Lower leg skin (tissue), 4 donors: ENCODE results near the gene UGT1A4. TPM values are rescaled to one million over a fixed set of nuclear protein-coding genes. Genes with fewer than 3 reads are reported as not detected.
"Not testable (repeated sequence)": the region's sequence is repeated elsewhere in the genome, so short reads cannot be mapped to it uniquely, and the experiment has no call there.

Experiments used
- DNase-seq, 2 donors: peaks; one replicate each; pipeline ENCODE4 v3.0.0-alpha.2; 2019; ENCODE audit warnings: low spot score in 2 of 2
- H3K4me3 ChIP-seq: fragments of 200-600 bp; sonication (generic); 2 replicates; pipeline ENCODE4 v1.5.1; 2017; ENCODE audit warnings: mild to moderate bottlenecking, low read depth; ENCODE audit not compliant: poor library complexity, severe bottlenecking
- CTCF ChIP-seq, 3 donors: fragments of 450-650 bp; IDR thresholded peaks; one replicate each; pipeline ENCODE4 v1.5.1; 2016; ENCODE audit warnings: antibody characterized with exemption in 3 of 3, mild to moderate bottlenecking in 3 of 3, moderate library complexity in 2 of 3
- POLR2A ChIP-seq, 2 donors: fragments of 450-650 bp; IDR thresholded peaks; one replicate each; pipeline ENCODE4 v1.6.1; 2016 to 2017; ENCODE audit warnings: antibody characterized with exemption in 2 of 2, mild to moderate bottlenecking in 1 of 2, moderate library complexity in 1 of 2
- WGBS, 2 donors: methylation state at CpG; one replicate each; pipeline ENCODE4 v1.1.5; 2018; 5-methylcytosine and 5-hydroxymethylcytosine counted together
- intact Hi-C: fragments of 100-400 bp; cut with DNase I; formaldehyde crosslinking; loops from one replicate; pipeline ENCODE4 v1.15.0; 2023; ENCODE audit warnings: low total_unique reads
- total RNA-seq, 4 donors: library from RNA; depleted of rRNA; stranded (reverse); fragments of >200 nt; gene quantifications; one replicate each; pipeline ENCODE4 v1.1.0, GENCODE V29; 2016

UGT1A4 gene
- total RNA-seq, 4 donors from 2014 or later, result 1.0 to 2.9 (median 2.4) TPM

- 70 to 83% methylated on average over 8 of the region's 8 CpGs for WGBS, 2 donors
- DNase-seq, result no peak
- TF ChIP-seq POLR2A (IDR thresholded peaks at IDR 0.05) (no peak), CTCF (IDR thresholded peaks at IDR 0.05) (no peak)
- no peak within 1 kb of the TSS for H3K4me3 ChIP-seq
- intact Hi-C loops, result no loop called here
Measured at GRCh38 chr2:233728723-233729301, 10.3 kb downstream of the UGT1A4 start, which contains the start of gene UGT1A3. TSS of gene UGT1A3 (plus strand) at chr2:233729042. CDS start at chr2:233729127, 85 bp downstream.

- H3K4me3 ChIP-seq, intact Hi-C loops, DNase-seq: not testable (repeated sequence)
- 82 to 86% methylated on average over 11 to 14 of the region's 14 CpGs for WGBS, 2 donors
Measured at GRCh38 chr2:233736868-233737653, 18.5 kb downstream of the UGT1A4 start.

GRCh38 chr2:233740870-233741269 is 22.3 kb downstream of the UGT1A4 start:
- H3K4me3 ChIP-seq, result no peak overlapping the region
- no peak for DNase-seq
- intact Hi-C loops, result no loop called here
- no peak for TF ChIP-seq CTCF (IDR thresholded peaks at IDR 0.05)
- TF ChIP-seq POLR2A (IDR thresholded peaks at IDR 0.05), result no peak
- WGBS, 2 donors, result 71 to 78% methylated on average over 2 of the region's 2 CpGs

GRCh38 chr2:233743464-233744259 is 25.1 kb downstream of the UGT1A4 start:
- DNase-seq, result no peak
- intact Hi-C loops, result no loop called here
- 94 to 96% methylated on average over 36 to 42 of the region's 46 CpGs for WGBS, 2 donors
- no peak for TF ChIP-seq POLR2A (IDR thresholded peaks at IDR 0.05)
- H3K4me3 ChIP-seq, result no peak overlapping the region

- H3K4me3 ChIP-seq, result no peak overlapping the region
- intact Hi-C loops, result no loop called here
- TF ChIP-seq CTCF (IDR thresholded peaks at IDR 0.05) (peak in 1 of 3 donors; percentile 28), POLR2A (IDR thresholded peaks at IDR 0.05) (no peak)
- WGBS, 2 donors, result 74 to 75% methylated on average over 5 of the region's 5 CpGs
- no peak for DNase-seq
Measured at GRCh38 chr2:233745073-233745755, 26.7 kb downstream of the UGT1A4 start.

GRCh38 chr2:233745838-233746237 is 27.3 kb downstream of the UGT1A4 start:
- 73 to 82% methylated on average over 2 of the region's 2 CpGs for WGBS, 2 donors
- H3K4me3 ChIP-seq, intact Hi-C loops, DNase-seq: not testable (repeated sequence)
